HepG2 (cell line): ENCODE data around the gene RCC2. TPM values are rescaled to one million over a fixed set of nuclear protein-coding genes. Genes with fewer than 3 reads are reported as not detected.

ENCODE experiments used
- ATAC-seq: fragments of 200-7000 bp; cut with Tn5 transposase; 3 replicates; pipeline ENCODE4 v1.9.1; 2020; ENCODE audit warnings: mild to moderate bottlenecking, moderate library complexity
- Bru-seq: library from RNA; stranded (reverse); fragments of 400-500 nt; gene quantifications from one replicate; lab custom pipeline; 2021; lab: Mats Ljungman, UMichigan
- BruChase-seq, 2 experiments: library from RNA; stranded (reverse); fragments of 400-500 nt; gene quantifications; one replicate each; lab custom pipeline; 2021; lab: Mats Ljungman, UMichigan
- BruUV-seq: library from RNA; stranded (reverse); fragments of 400-500 nt; replicated peaks from 2 replicates; lab custom pipeline; 2021; lab: Mats Ljungman, UMichigan
- CTCF ChIA-PET: fragments of 300-600 bp; formaldehyde crosslinking; extraction: SDS; loops from one replicate; lab custom pipeline; 2021; ENCODE audit warnings: low total read pairs, inconsistent platforms, low intra/inter-chr PET ratio; lab: Yijun Ruan, JAX
- POLR2A ChIA-PET: fragments of 350-600 bp; sonication (Branson Sonifier 250); formaldehyde crosslinking; loops from one replicate; lab custom pipeline; 2020; ENCODE audit warnings: antibody characterized with exemption, inconsistent platforms; lab: Yijun Ruan, JAX
- DNase-seq: peaks from one replicate; pipeline ENCODE4 v3.0.0-alpha.2; 2015; ENCODE audit warnings: low spot score
- FAIRE-seq: peaks from 3 replicates; lab custom pipeline; 2011; peaks lifted over from hg19 to GRCh38; lab: Jason Lieb, UNC
- H2AFZ ChIP-seq: one replicate; pipeline ENCODE4 v1.6.1; 2011; ENCODE audit warnings: low read length, inconsistent platforms
- H3K27ac ChIP-seq: fragments of 300-600 bp; 3 replicates; pipeline ENCODE4 v1.8.0; 2011; ENCODE audit warnings: mixed run types, mild to moderate bottlenecking, mixed read lengths, low read length, inconsistent platforms; ENCODE audit not compliant: insufficient read depth; ENCODE audit errors: extremely low read length
- H3K27me3 ChIP-seq, 2 experiments: fragments of 200-600 bp in 1 of 2; 2 replicates in 1 of 2; 3 replicates in 1 of 2; pipeline versions ENCODE4 v1.6.0 to v1.8.0; 2011; ENCODE audit warnings: low read length in 2 of 2, mild to moderate bottlenecking in 2 of 2, moderate library complexity in 2 of 2, inconsistent platforms in 1 of 2; ENCODE audit not compliant: insufficient read depth in 2 of 2, control insufficient read depth in 1 of 2
- H3K36me3 ChIP-seq, 2 experiments: fragments of 200-600 bp in 1 of 2; replicated peaks in 1 of 2; 2 replicates in 1 of 2; 3 replicates in 1 of 2; pipeline versions ENCODE4 v1.5.1 to v1.8.0; 2011; ENCODE audit warnings: low read length in 2 of 2, inconsistent platforms in 1 of 2; ENCODE audit not compliant: insufficient read depth in 2 of 2, control insufficient read depth in 1 of 2
- H3K4me1 ChIP-seq: 2 replicates; pipeline ENCODE4 v1.5.1; 2012; ENCODE audit warnings: low read length, inconsistent platforms; ENCODE audit not compliant: insufficient read depth
- H3K4me2 ChIP-seq: 2 replicates; pipeline ENCODE4 v1.6.0; 2011; ENCODE audit warnings: low read depth, low read length, inconsistent platforms
- H3K4me3 ChIP-seq, 3 experiments: fragments of 200-600 bp in 1 of 3; sonication (generic), shearing (Covaris generic) in 1 of 3; replicated peaks in 1 of 3; 2 replicates each; pipeline ENCODE4 v1.5.1; 2011 to 2016; ENCODE audit warnings: low read length in 3 of 3, inconsistent platforms in 2 of 3, low read depth in 2 of 3, mild to moderate bottlenecking in 2 of 3, control low read depth in 1 of 3, mixed read lengths in 1 of 3; ENCODE audit not compliant: insufficient read depth in 1 of 3
- H3K79me2 ChIP-seq: one replicate; pipeline ENCODE4 v1.6.1; 2011; ENCODE audit warnings: low read length, inconsistent platforms; ENCODE audit not compliant: insufficient read depth
- H3K9ac ChIP-seq: 2 replicates; pipeline ENCODE4 v1.6.0; 2011; ENCODE audit warnings: mild to moderate bottlenecking, low read depth, low read length, inconsistent platforms; ENCODE audit not compliant: insufficient read depth
- H3K9me3 ChIP-seq: 2 replicates; pipeline ENCODE4 v1.5.1; 2012; ENCODE audit warnings: mild to moderate bottlenecking, low read length
- H4K20me1 ChIP-seq: 2 replicates; pipeline ENCODE4 v1.6.0; 2011; ENCODE audit warnings: inconsistent platforms, mild to moderate bottlenecking, low read length, moderate library complexity; ENCODE audit not compliant: insufficient read depth
- HOXD1 ChIP-seq: sonication (generic); formaldehyde crosslinking; IDR thresholded peaks from 2 replicates; pipeline ENCODE4 v1.5.0; 2020; ENCODE audit warnings: missing genetic modification reagents
- SMAD3 ChIP-seq: sonication (generic); formaldehyde crosslinking; IDR thresholded peaks from 2 replicates; pipeline ENCODE4 v1.4.0; 2020; ENCODE audit warnings: missing genetic modification reagents
- SP140L ChIP-seq: sonication (generic); formaldehyde crosslinking; IDR thresholded peaks from 2 replicates; pipeline ENCODE4 v1.4.0; 2020; ENCODE audit warnings: missing genetic modification reagents, borderline replicate concordance
- ZNF367 ChIP-seq: sonication (generic); formaldehyde crosslinking; IDR thresholded peaks from 2 replicates; pipeline ENCODE4 v1.4.0; 2020; ENCODE audit warnings: missing genetic modification reagents, borderline replicate concordance
- ZNF430 ChIP-seq: sonication (generic); formaldehyde crosslinking; IDR thresholded peaks from 2 replicates; pipeline ENCODE4 v1.9.0; 2021; ENCODE audit warnings: mild to moderate bottlenecking, missing genetic modification reagents
- ZNF552 ChIP-seq: sonication (generic); formaldehyde crosslinking; IDR thresholded peaks from 2 replicates; pipeline ENCODE4 v1.9.0; 2022; ENCODE audit warnings: missing genetic modification reagents, mild to moderate bottlenecking, borderline replicate concordance
- ZNF709 ChIP-seq: sonication (generic); formaldehyde crosslinking; IDR thresholded peaks from 2 replicates; pipeline ENCODE4 v1.5.0; 2020; ENCODE audit warnings: mild to moderate bottlenecking, missing genetic modification reagents
- WGBS: methylation state at CpG from one replicate; pipeline ENCODE4 v1.1.6; 2017; ENCODE audit warnings: low lambda C conversion rate; 5-methylcytosine and 5-hydroxymethylcytosine counted together
- in situ Hi-C: cut with HindIII; loops from 2 replicates; pipeline ENCODE4 v1.10.0; 2017; ENCODE audit warnings: low pct_unique_long_range_greater_than_20kb; ENCODE audit not compliant: extremely low pct_ligation_motif_present
- intact Hi-C: fragments of 100-400 bp; cut with micrococcal nuclease; formaldehyde crosslinking; loops from one replicate; pipeline ENCODE4 v1.10.0; 2022; ENCODE audit not compliant: unreplicated experiment
- long read RNA-seq, 2 experiments: library from RNA in 1 of 2; library from polyadenylated mRNA in 1 of 2; stranded (forward) in 1 of 2; unstranded in 1 of 2; transcript quantifications; one replicate each; pipeline ENCODE4 v2.0.0, GENCODE V29; 2019 to 2022
- polyA minus RNA-seq, 3 experiments: library from RNA; depleted of rRNA, polyadenylated mRNA; stranded (reverse); fragments of >200 nt; gene quantifications; 2 replicates each; pipeline ENCODE4 v1.2.3, GENCODE V29; 2011; ENCODE audit warnings: low replicate concordance in 1 of 3
- polyA plus RNA-seq, 8 experiments: library from polyadenylated mRNA; depleted of rRNA in 3 of 8; stranded (reverse) in 7 of 8; unstranded in 1 of 8; fragments of >200 nt; fragmentation: Illumina TruSeq in 4 of 8; extraction: Trizol in 4 of 8; gene quantifications; 2 replicates each; pipeline versions ENCODE4 v1.2.1 to v1.2.3, GENCODE V29; 2011 to 2016; ENCODE audit warnings: low read depth in 4 of 8, missing spikeins in 1 of 8, mixed read lengths in 1 of 8; ENCODE audit not compliant: insufficient read depth in 1 of 8
- total RNA-seq, 5 experiments: library from RNA; depleted of rRNA; stranded (reverse); fragments of >200 nt; fragmentation: Illumina TruSeq; extraction: Trizol; gene quantifications; 2 replicates each; pipeline ENCODE4 v1.2.3, GENCODE V29; 2016; ENCODE audit warnings: low read depth in 1 of 5
- TF ChIP-seq, protein P1 (sequence below): sonication (generic); formaldehyde crosslinking; IDR thresholded peaks from 2 replicates; pipeline ENCODE4 v1.8.0; 2023; ENCODE audit warnings: mild to moderate bottlenecking, missing genetic modification reagents
- TF ChIP-seq, protein P2 (sequence below): IDR thresholded peaks from 2 replicates; pipeline ENCODE4 v1.6.1; 2016; ENCODE audit warnings: missing compliant biosample characterization, missing genetic modification reagents, borderline replicate concordance
- TF ChIP-seq, protein P3 (sequence below): sonication (generic); formaldehyde crosslinking; IDR thresholded peaks from 2 replicates; pipeline ENCODE4 v1.4.0; 2020; ENCODE audit warnings: missing genetic modification reagents, borderline replicate concordance
- TF ChIP-seq, protein P4 (sequence below): sonication (generic); formaldehyde crosslinking; IDR thresholded peaks from 2 replicates; pipeline ENCODE4 v1.4.0; 2020; ENCODE audit warnings: mild to moderate bottlenecking, missing genetic modification reagents

Gene RCC2
- total RNA-seq (2016; rRNA removed; fragmentation: Illumina TruSeq; extraction: Trizol): 55.8 and 58.3 TPM in 2 replicates
- total RNA-seq (2016; cell fraction: cytosol; rRNA removed; fragmentation: Illumina TruSeq; extraction: Trizol; ENCODE audit: low read depth): 4.8 TPM in 2 replicates
- total RNA-seq (2016; cell fraction: insoluble cytoplasmic fraction; rRNA removed; fragmentation: Illumina TruSeq; extraction: Trizol): 47.1 and 59.6 TPM in 2 replicates
- 18.1 and 20.4 TPM in 2 replicates for total RNA-seq (2016; cell fraction: membrane; rRNA removed; fragmentation: Illumina TruSeq; extraction: Trizol)
- total RNA-seq (2016; cell fraction: nucleus; rRNA removed; fragmentation: Illumina TruSeq; extraction: Trizol): 27.9 and 29.9 TPM in 2 replicates
- polyA plus RNA-seq (2011; rRNA removed): 20.5 TPM in 2 replicates
- polyA plus RNA-seq (2011; cell fraction: cytosol; rRNA removed): 18.5 and 19.0 TPM in 2 replicates
- 42.4 and 51.1 TPM in 2 replicates for polyA plus RNA-seq (2011; cell fraction: nucleus; rRNA removed)
- 21.1 and 23.9 TPM in 2 replicates for polyA plus RNA-seq (2012)
- polyA plus RNA-seq (2016; cell fraction: cytosol; fragmentation: Illumina TruSeq; extraction: Trizol; ENCODE audit: low read depth): 2.8 and 3.2 TPM in 2 replicates
- 46.1 and 61.1 TPM in 2 replicates for polyA plus RNA-seq (2016; cell fraction: insoluble cytoplasmic fraction; fragmentation: Illumina TruSeq; extraction: Trizol; ENCODE audit: low read depth)
- polyA plus RNA-seq (2016; cell fraction: membrane; fragmentation: Illumina TruSeq; extraction: Trizol; ENCODE audit: low read depth): 11.0 and 11.8 TPM in 2 replicates
- polyA plus RNA-seq (2016; cell fraction: nucleus; fragmentation: Illumina TruSeq; extraction: Trizol; ENCODE audit: insufficient read depth, low read depth): 53.8 and 58.4 TPM in 2 replicates
- 87.9 and 245 TPM in 2 replicates for polyA minus RNA-seq (2011; rRNA and poly(A)+ RNA removed; ENCODE audit: low replicate concordance)
- 23.5 and 33.8 TPM in 2 replicates for polyA minus RNA-seq (2011; cell fraction: cytosol; rRNA and poly(A)+ RNA removed)
- 10.8 and 12.2 TPM in 2 replicates for polyA minus RNA-seq (2011; cell fraction: nucleus; rRNA and poly(A)+ RNA removed)
- Bru-seq, nascent RNA: percentile 80 among the genes with signal in this experiment
- BruChase-seq, experiment 1, labeled RNA remaining after a 6-hour chase: percentile 94 among the genes with signal in this experiment
- percentile 91 among the genes with signal in this experiment for BruChase-seq, experiment 2, labeled RNA remaining after a 2-hour chase
- long read RNA-seq, experiment 1, partial matches to known transcripts: 2 of 11 reads
- long read RNA-seq, experiment 1, other reads (novel, unspliced or antisense): 9 of 11 reads
- long read RNA-seq, experiment 2, full-length matches to known transcripts: 17 of 111 reads
- long read RNA-seq, experiment 2, partial matches to known transcripts: 11 of 111 reads
- long read RNA-seq, experiment 2, other reads (novel, unspliced or antisense): 83 of 111 reads

DNA sequence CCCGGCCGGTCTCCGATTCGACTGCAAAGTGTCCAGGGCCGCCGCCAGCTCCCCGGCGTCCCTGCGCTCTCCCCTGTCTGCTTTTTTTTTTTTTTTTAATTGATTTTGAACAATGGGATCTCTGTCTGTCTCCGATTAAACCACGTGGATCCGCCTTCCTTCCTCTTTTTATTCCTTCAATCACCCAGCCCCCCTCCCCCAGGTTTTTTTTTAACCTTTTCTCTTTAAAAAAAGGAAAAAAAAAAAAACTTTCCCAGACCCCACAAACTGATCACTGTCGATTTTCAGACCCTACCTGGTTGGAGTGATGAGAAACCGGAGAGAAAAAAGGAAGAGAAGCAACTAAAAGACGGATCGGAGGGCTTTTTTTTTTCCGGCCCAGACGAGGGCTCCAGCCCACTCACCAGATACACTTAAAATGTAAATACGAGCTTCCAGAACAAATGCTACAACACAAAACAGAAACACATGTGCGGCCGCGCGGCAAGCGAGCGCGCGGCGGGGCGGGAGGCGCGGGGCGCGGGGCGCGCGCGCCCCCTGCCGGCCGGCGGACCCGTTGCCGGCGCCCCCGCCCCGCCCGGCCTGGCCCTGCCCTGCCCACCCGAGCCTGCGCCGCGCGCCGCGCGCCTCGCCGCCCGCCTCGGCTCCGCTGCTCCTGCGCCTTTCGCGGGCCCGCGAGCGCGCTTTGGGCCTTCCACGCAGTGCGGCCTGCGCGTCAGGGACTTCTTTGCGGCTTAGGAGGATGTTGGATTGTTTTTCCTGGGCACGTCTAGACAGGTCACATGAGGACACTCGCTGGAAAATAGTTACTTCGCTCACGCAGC, at the start of gene RCC2:
TSS of gene RCC2 (minus strand) at position 428 of the 824 bp plus-strand sequence. CDS start 1,163 bp downstream, outside the sequence.
- under 1% methylated on average over 27 of the region's 75 CpGs for WGBS
- TF ChIP-seq ZNF367 (CRISPR knock-in tag): no peak
- TF ChIP-seq, protein P1, sequence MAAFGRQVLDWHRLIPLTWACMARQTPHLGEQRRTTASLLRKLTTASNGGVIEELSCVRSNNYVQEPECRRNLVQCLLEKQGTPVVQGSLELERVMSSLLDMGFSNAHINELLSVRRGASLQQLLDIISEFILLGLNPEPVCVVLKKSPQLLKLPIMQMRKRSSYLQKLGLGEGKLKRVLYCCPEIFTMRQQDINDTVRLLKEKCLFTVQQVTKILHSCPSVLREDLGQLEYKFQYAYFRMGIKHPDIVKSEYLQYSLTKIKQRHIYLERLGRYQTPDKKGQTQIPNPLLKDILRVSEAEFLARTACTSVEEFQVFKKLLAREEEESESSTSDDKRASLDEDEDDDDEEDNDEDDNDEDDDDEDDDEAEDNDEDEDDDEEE: no peak
- no peak for TF ChIP-seq ZNF552
- TF ChIP-seq SP140L: no peak
- no peak for TF ChIP-seq HOXD1
- peak; percentile 32; the same call in 1 of the 2 replicates for TF ChIP-seq ZNF430
- 0 out of 2 replicates have a peak, but pooled peaks have one; percentile 40 for TF ChIP-seq SMAD3
- TF ChIP-seq, protein P2, sequence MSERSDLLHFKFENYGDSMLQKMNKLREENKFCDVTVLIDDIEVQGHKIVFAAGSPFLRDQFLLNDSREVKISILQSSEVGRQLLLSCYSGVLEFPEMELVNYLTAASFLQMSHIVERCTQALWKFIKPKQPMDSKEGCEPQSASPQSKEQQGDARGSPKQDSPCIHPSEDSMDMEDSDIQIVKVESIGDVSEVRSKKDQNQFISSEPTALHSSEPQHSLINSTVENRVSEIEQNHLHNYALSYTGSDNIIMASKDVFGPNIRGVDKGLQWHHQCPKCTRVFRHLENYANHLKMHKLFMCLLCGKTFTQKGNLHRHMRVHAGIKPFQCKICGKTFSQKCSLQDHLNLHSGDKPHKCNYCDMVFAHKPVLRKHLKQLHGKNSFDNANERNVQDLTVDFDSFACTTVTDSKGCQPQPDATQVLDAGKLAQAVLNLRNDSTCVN: 0 out of 2 replicates have a peak, but pooled peaks have one; percentile 24
- TF ChIP-seq, protein P3, sequence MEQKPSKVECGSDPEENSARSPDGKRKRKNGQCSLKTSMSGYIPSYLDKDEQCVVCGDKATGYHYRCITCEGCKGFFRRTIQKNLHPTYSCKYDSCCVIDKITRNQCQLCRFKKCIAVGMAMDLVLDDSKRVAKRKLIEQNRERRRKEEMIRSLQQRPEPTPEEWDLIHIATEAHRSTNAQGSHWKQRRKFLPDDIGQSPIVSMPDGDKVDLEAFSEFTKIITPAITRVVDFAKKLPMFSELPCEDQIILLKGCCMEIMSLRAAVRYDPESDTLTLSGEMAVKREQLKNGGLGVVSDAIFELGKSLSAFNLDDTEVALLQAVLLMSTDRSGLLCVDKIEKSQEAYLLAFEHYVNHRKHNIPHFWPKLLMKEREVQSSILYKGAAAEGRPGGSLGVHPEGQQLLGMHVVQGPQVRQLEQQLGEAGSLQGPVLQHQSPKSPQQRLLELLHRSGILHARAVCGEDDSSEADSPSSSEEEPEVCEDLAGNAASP (CRISPR knock-in tag): peak; percentile 64; the same call in 1 of the 2 replicates
- TF ChIP-seq ZNF709: no peak
- TF ChIP-seq, protein P4, sequence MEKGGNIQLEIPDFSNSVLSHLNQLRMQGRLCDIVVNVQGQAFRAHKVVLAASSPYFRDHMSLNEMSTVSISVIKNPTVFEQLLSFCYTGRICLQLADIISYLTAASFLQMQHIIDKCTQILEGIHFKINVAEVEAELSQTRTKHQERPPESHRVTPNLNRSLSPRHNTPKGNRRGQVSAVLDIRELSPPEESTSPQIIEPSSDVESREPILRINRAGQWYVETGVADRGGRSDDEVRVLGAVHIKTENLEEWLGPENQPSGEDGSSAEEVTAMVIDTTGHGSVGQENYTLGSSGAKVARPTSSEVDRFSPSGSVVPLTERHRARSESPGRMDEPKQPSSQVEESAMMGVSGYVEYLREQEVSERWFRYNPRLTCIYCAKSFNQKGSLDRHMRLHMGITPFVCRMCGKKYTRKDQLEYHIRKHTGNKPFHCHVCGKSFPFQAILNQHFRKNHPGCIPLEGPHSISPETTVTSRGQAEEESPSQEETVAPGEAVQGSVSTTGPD (CRISPR knock-in tag): no peak

More for the DNA sequence above, at the start of gene RCC2:
- BruUV-seq: TSS peak; percentile 31
- H3K27me3 ChIP-seq: peaks cover 0 to 21% of the 10 kb centered on the region in 2 experiments; a peak in 3 of 5 replicates
- H3K9ac ChIP-seq: peak within 1 kb of the TSS; percentile 83
- ChIA-PET CTCF (interaction anchor here (1.7 kb wide), 1 partner anchor 20 kb away, joined by 3 read pairs; no protein-coding TSS in a partner anchor), POLR2A (interaction anchor here (0.6 to 1.1 kb wide), 5 partner anchors 8 to 1829 kb away, joined by 4 to 5 read pairs (median 4); no protein-coding TSS in a partner anchor)
- peaks cover 22% of the 10 kb centered on the region for H3K79me2 ChIP-seq
- DNase-seq (peak; percentile 60), FAIRE-seq (no peak), ATAC-seq (peak; percentile 73)
- H4K20me1 ChIP-seq: peaks cover 12% of the 10 kb centered on the region
- H3K4me1 ChIP-seq: peaks cover 43% of the 10 kb centered on the region
- intact Hi-C loops: no loop called here
- peak within 1 kb of the TSS; percentile 78 to 99 (median 83) for H3K4me3 ChIP-seq
- H3K36me3 ChIP-seq: peaks cover 3 to 18% of the 10 kb centered on the region in 2 experiments; a peak in 3 of 5 replicates
- H2AFZ ChIP-seq: no peak within 1 kb of the TSS
- peak within 1 kb of the TSS; percentile 93 for H3K4me2 ChIP-seq
- peak within 1 kb of the TSS; percentile 79 for H3K27ac ChIP-seq
- in situ Hi-C loops: no loop called here
- no peaks in the 10 kb centered on the region for H3K9me3 ChIP-seq
